ENCODE data around the gene NOTCH3.

The NOTCH3 gene

GRCh38 chr19:15122331-15123030 is 78.3 kb downstream of the NOTCH3 start:
- no peak for DNase-seq (ENCODE audit: low spot score)

DNA sequence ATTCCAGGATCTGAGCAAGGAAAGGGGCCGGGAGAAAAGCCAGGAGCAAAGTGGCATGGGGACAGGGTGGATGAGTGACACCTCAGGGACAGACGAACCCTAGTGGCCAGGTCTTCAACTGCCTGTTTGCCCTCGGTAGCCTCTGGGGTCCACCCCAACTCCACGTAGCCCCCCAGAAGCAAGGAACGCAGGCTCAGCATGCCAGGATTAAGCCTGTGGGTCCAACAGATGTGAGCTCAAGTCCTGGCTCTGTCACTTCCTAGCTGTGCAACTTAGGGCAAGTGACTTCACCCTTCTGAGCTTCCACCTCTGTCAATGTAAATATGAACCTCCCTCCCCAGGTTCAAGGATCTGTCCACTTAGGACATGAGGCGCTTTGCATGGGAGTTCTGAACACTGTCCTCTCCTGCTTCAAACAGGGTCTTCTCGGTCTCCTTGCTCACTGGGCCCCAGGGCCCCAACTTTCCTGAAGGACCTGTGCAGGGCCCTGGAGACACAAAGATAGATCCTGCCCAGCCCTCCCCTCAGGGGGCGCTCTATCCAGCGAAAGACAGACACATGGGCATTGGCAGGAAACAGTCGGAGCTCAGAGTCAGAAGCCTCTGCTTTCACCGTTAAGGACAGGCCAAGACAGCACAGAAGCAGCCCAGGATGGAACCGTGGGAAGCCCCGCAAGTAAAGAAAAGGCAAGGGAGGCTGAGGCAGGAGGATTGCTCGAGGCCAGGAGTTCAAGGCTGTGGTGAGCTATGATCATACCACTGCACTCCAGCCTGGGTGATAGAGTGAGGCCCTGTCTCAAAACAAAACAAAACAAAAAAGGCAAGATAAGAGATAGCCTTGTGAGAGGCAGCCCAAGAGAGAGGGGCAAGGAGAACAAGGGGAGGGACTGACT is 80.4 kb downstream of the NOTCH3 start:
- no peak for DNase-seq (ENCODE audit: low spot score)

GRCh38 chr19:15118789-15119494 is 81.9 kb downstream of the NOTCH3 start:
- no peak for DNase-seq (ENCODE audit: low spot score)

- DNase-seq (ENCODE audit: low spot score) = no peak
Observed at GRCh38 chr19:15118248-15118647, 82.5 kb downstream of the NOTCH3 start.

DNA sequence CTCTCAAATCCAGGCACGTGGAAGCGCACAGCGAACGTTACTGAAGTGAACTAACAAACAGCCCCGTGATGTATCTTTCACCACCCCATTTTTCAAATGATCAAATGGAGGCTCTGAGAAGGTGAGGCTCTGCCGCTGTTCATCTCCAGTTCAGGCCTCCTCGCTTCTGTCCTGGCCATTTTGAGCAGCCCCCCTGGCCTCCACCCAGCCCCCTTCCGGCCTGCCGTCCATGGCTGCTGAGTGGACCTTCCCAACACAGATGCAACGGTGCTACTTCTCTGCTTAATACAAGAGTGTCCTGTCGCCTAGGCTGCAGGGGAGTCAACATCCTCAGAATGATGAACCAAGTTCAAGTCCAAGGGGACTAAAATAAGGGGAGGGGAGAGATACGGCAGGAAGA is 83.9 kb downstream of the NOTCH3 start:
- DNase-seq (ENCODE audit: low spot score) = no peak

DNA sequence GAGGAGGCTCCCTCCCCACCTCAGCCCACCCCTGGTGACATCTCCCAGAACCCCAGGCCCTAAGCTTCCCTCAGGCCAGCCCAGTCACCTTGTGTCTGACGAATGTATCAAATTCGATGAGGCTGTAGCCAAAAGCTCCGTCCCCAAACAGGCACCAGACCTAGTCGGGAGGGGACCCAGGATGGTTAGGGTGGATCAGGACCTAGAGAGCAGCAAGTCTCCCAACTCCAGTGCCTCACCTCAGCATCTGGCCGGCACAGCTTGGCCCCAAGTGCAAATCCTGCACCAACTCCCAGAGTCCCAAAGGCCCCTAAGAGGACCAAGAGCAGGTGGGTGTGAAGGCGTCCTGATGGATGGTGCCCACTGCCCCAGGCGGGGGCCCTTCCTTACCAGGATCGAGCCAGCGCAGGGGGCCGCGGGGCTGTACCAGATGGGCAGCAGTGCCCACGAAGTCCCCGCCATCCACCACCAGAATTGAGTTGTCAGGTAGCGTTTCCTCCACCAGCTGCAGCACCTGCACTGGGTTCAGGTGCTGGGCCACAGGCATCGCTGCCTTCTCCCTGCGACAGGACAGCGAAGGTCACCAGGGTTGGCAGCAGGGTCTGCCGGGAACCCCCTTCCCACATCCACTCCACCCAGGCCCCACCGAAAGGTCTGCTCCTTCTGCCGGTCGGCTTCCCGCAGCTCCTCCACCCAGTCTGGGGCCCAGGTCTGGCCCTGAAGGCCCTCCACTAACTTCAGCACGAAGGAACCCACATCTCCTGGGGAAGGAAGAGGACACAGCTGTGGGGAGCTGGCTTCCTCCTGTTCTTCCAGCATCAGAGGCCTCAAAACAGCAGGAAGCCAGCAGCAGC is 84.8 kb downstream of the NOTCH3 start:
- DNase-seq (ENCODE audit: low spot score) = no peak

GRCh38 chr19:15115080-15115479 is 85.7 kb downstream of the NOTCH3 start:
- no peak for DNase-seq (ENCODE audit: low spot score)

- no peak for DNase-seq (ENCODE audit: low spot score)
Observed at GRCh38 chr19:15114153-15114540, 86.6 kb downstream of the NOTCH3 start.

DNA sequence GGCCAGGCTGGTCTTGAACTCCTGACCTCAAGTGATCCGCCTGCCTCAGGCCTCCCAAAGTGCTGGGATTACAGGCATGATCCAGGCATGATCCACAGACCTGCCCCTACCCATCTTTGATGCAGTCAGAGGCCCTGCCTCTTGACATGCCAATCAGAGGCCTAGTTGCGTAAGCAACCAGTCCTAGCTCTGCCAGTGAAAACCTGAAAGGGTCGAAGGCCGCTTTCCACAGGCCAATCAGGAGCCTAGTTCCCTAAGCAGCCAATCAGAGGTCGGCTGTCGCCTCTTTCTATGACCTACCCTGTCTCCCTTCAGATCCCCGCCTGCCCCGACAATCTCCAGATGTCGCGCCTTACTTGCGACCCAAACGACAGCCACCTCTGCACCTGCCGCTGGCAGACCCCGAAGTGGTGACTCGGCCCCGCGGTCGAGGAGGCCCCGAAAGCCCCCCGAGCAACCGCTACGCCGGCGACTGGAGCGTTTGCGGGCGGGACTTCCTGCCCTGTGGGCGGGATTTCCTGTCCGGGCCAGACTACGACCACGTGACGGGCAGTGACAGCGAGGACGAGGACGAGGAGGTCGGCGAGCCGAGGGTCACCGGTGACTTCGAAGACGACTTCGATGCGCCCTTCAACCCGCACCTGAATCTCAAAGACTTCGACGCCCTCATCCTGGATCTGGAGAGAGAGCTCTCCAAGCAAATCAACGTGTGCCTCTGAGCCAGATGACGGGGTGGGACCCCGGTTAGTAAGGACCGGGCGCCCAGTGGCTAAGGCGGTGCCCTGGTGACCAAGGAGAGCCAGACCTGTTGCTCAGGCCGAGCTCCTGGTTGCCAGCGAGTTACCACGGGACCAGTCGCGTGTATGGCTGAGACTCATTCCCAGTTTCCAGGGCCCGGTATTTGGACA is 87.3 kb downstream of the NOTCH3 start:
- DNase-seq (ENCODE audit: low spot score) = no peak

- no peak for DNase-seq (ENCODE audit: low spot score)
Observed at GRCh38 chr19:15112385-15112784, 88.4 kb downstream of the NOTCH3 start.

DNA sequence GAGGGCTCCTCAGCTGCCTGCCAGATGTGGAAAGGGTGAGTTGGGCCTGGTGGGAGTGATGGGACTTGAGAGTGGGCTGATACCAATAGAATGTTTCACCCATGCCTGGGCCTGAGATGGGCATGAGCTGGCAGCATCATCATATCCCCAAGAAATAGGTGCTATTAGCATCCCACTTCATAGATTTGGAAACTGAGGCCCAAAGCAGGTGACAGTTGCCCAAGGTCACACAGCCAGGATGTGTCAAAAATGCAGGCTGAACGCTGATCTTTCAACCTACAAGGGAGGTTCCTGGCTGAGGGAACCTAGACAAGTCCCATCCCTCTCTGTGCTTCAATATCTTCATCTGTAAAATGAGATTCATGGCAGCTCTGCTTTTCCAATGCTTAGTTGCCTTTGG is 89.0 kb downstream of the NOTCH3 start:
- DNase-seq (ENCODE audit: low spot score) = no peak

GRCh38 chr19:15110418-15110815 is 90.4 kb downstream of the NOTCH3 start:
- no peak for DNase-seq (ENCODE audit: low spot score)

GRCh38 chr19:15109768-15110417 is 90.9 kb downstream of the NOTCH3 start:
- no peak for DNase-seq (ENCODE audit: low spot score)
